Caco-2 (cell line): ENCODE results near the gene P2RX7. TPM values are rescaled to one million over a fixed set of nuclear protein-coding genes. Genes with fewer than 3 reads are reported as not detected.

Source experiments
- BruUV-seq: library from RNA; stranded (reverse); fragments of 400-500 nt; replicated peaks from 2 replicates; lab custom pipeline; 2021; lab: Mats Ljungman, UMichigan
- CTCF ChIA-PET: fragments of 300-600 bp; sonication (Branson Sonifier 250); formaldehyde crosslinking; loops from one replicate; lab custom pipeline; 2022; ENCODE audit warnings: antibody characterized with exemption; lab: Charles Lee
- POLR2A ChIA-PET: fragments of 300-600 bp; sonication (Branson Sonifier 250); formaldehyde crosslinking; loops from one replicate; lab custom pipeline; 2022; ENCODE audit warnings: antibody characterized with exemption; lab: Charles Lee
- DNase-seq, 2 experiments: peaks; one replicate each; pipeline versions ENCODE4 v3.0.0 to v3.0.0-alpha.2; 2020 to 2022
- H3K27me3 ChIP-seq: replicated peaks from 2 replicates; pipeline ENCODE4 v1.6.0; 2011; ENCODE audit warnings: low read length; ENCODE audit not compliant: control insufficient read depth, insufficient read depth
- H3K36me3 ChIP-seq: 2 replicates; pipeline ENCODE4 v1.5.1; 2011; ENCODE audit warnings: low read length; ENCODE audit not compliant: control insufficient read depth, insufficient read depth
- H3K4me1 ChIP-seq: fragments of 250-450 bp; sonication (Bioruptor Pico); 2 replicates; pipeline ENCODE4 v1.5.1; 2020; ENCODE audit warnings: mild to moderate bottlenecking
- H3K4me3 ChIP-seq: 2 replicates; pipeline ENCODE4 v1.5.1; 2011; ENCODE audit warnings: low read depth, mild to moderate bottlenecking, control low read depth, low read length
- H3K9me3 ChIP-seq: fragments of 250-450 bp; sonication (Bioruptor Pico); 2 replicates; pipeline ENCODE4 v1.5.1; 2020; ENCODE audit warnings: mild to moderate bottlenecking, moderate library complexity
- H3K27ac Mint-ChIP-seq: one replicate; pipeline ENCODE4 v1.8.0; 2022; ENCODE audit warnings: mixed read lengths; ENCODE audit not compliant: unreplicated experiment
- H3K27me3 Mint-ChIP-seq: one replicate; pipeline ENCODE4 v1.8.0; 2022; ENCODE audit warnings: mixed read lengths; ENCODE audit not compliant: insufficient read depth, unreplicated experiment
- H3K36me3 Mint-ChIP-seq: one replicate; pipeline ENCODE4 v1.8.0; 2022; ENCODE audit warnings: mild to moderate bottlenecking, mixed read lengths; ENCODE audit not compliant: insufficient read depth, unreplicated experiment
- H3K4me1 Mint-ChIP-seq: one replicate; pipeline ENCODE4 v1.8.0; 2022; ENCODE audit warnings: low read depth, mixed read lengths; ENCODE audit not compliant: unreplicated experiment
- H3K4me3 Mint-ChIP-seq: one replicate; pipeline ENCODE4 v1.8.0; 2022; ENCODE audit warnings: mild to moderate bottlenecking, moderate library complexity, mixed read lengths; ENCODE audit not compliant: unreplicated experiment
- H3K9me3 Mint-ChIP-seq: one replicate; pipeline ENCODE4 v1.8.0; 2022; ENCODE audit warnings: mixed read lengths; ENCODE audit not compliant: unreplicated experiment
- CTCF ChIP-seq, 2 experiments: fragments of 200-600 bp in 1 of 2; IDR thresholded peaks; 1 replicate in 1 of 2; 2 replicates in 1 of 2; pipeline versions ENCODE4 v1.5.1 to v1.8.0; 2011 to 2022; ENCODE audit warnings: antibody characterized with exemption in 1 of 2, control low read depth in 1 of 2, inconsistent platforms in 1 of 2, low read depth in 1 of 2, low read length in 1 of 2, mild to moderate bottlenecking in 1 of 2, moderate library complexity in 1 of 2; ENCODE audit not compliant: insufficient read depth in 1 of 2, severe bottlenecking in 1 of 2, unreplicated experiment in 1 of 2
- intact Hi-C: fragments of 100-400 bp; cut with micrococcal nuclease; formaldehyde crosslinking; loops from one replicate; pipeline ENCODE4 v1.10.0; 2022; ENCODE audit not compliant: unreplicated experiment
- total RNA-seq: library from RNA; stranded (reverse); gene quantifications from 2 replicates; pipeline ENCODE4 v1.2.3, GENCODE V29; 2022

The P2RX7 gene
- total RNA-seq, 1 experiment from 2014 or later: not detected

DNA sequence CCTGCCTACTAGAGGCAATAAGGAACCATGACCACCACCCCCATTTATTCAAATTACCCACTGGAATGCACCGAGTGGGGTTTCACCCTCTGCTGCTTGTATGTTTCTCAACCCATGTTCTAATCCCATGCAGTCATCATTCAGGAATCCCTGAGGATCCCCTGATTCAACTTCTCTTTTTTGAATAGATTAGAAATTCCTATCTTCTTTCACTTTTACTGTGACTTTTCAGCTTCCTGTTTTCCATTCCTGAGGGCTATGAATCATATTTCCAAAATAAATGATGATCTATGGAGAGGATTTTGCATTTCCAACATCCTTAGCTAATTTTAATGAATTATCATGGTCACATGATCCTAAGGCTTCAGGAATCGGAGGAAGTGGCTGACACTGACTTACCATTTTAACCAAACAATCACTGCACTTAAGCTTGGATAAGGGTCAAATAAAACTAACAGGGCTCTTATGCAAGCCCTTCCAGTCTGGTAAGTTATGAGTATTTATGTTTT is 57.9 kb downstream of the P2RX7 start:
- Mint-ChIP-seq H3K27ac (no peak overlapping the region), H3K9me3 (no peaks in the 10 kb centered on the region), H3K4me3 (no peak overlapping the region), H3K4me1 (no peaks in the 10 kb centered on the region), H3K27me3 (no peaks in the 10 kb centered on the region), H3K36me3 (no peaks in the 10 kb centered on the region)
- TF ChIP-seq CTCF (IDR thresholded peaks at IDR 0.05; ENCODE audit: insufficient read depth in 1 of 2, low read depth in 1 of 2, low read length in 1 of 2, severe bottlenecking in 1 of 2, unreplicated experiment in 1 of 2): no peak
- intact Hi-C loops: no loop called here
- CTCF ChIA-PET: no interaction called here
- no peaks in the 10 kb centered on the region for H3K36me3 ChIP-seq
- POLR2A ChIA-PET: interaction anchor here (0.5 kb wide), 1 partner anchor 1336 kb away, joined by 8 read pairs; the partner anchor contains the start of genes KNTC1 and RSRC2
- peak in 1 of 2 experiments; percentile 22 for DNase-seq
- BruUV-seq: no TSS peak
- H3K27me3 ChIP-seq: no peaks in the 10 kb centered on the region
- H3K4me1 ChIP-seq: no peaks in the 10 kb centered on the region; the same call in 1 of the 2 replicates
- no peaks in the 10 kb centered on the region for H3K9me3 ChIP-seq
- H3K4me3 ChIP-seq: no peak overlapping the region

DNA sequence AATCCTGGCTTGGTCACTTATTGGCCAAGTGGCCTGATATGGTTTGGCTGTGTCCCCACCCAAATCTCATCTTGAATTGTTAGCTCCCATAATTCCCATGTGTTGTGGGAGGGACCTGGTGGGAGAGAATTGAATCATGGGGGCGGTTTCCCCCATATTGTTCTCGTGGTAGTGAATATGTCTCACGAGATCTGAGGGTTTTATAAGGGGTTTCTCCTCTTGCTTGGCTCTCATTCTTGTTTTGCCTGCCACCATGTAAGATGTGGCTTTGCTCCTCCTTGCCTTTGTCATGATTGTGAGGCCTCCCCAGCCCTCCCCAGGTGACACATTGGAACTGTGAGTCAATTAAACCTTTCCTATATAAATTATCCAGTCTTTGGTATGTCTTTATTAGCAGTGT is 58.5 kb downstream of the P2RX7 start:
- BruUV-seq: no TSS peak
- intact Hi-C loops: no loop called here
- Histone ChIP-seq H3K4me3 (no peak overlapping the region), H3K9me3 (no peaks in the 10 kb centered on the region), H3K4me1 (no peaks in the 10 kb centered on the region; the same call in 1 of the 2 replicates), H3K36me3 (no peaks in the 10 kb centered on the region), H3K27me3 (no peaks in the 10 kb centered on the region)
- H3K27me3 Mint-ChIP-seq: no peaks in the 10 kb centered on the region
- H3K9me3 Mint-ChIP-seq: no peaks in the 10 kb centered on the region
- H3K27ac Mint-ChIP-seq: no peak overlapping the region
- H3K4me1 Mint-ChIP-seq: no peaks in the 10 kb centered on the region
- DNase-seq: no peak
- no peak for TF ChIP-seq CTCF (IDR thresholded peaks at IDR 0.05; ENCODE audit: insufficient read depth in 1 of 2, low read depth in 1 of 2, low read length in 1 of 2, severe bottlenecking in 1 of 2, unreplicated experiment in 1 of 2)
- POLR2A ChIA-PET: no interaction called here
- CTCF ChIA-PET: no interaction called here
- H3K36me3 Mint-ChIP-seq: no peaks in the 10 kb centered on the region
- no peak overlapping the region for H3K4me3 Mint-ChIP-seq

DNA sequence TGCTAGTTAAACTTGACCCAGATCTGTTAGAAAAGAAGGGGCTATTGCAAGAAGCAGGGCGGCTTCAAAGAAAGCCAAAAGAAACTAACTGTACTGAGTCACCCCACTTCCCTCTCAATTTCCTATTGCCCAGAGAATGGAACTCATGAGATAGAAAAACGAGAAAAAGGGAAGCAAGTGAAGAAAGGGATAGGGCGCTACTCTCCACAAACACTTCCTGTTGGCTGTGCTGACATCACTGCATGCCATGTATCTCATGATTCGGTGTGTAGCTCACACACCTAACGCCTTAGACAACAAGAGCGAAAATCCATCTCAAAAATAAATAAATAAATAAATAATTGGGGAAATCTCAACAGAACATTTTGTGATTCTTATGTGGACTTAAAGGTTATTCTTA is 64.2 kb downstream of the P2RX7 start:
- BruUV-seq: no TSS peak

More for the DNA sequence above, 64.2 kb downstream of the P2RX7 start:
- Histone ChIP-seq H3K27me3 (no peaks in the 10 kb centered on the region), H3K36me3 (no peaks in the 10 kb centered on the region), H3K9me3 (no peaks in the 10 kb centered on the region), H3K4me1 (no peaks in the 10 kb centered on the region), H3K4me3 (no peak overlapping the region)
- H3K27ac Mint-ChIP-seq: no peak overlapping the region
- H3K4me1 Mint-ChIP-seq: no peaks in the 10 kb centered on the region
- POLR2A ChIA-PET: no interaction called here
- H3K4me3 Mint-ChIP-seq: no peak overlapping the region
- H3K27me3 Mint-ChIP-seq: no peaks in the 10 kb centered on the region
- intact Hi-C loops: no loop called here
- no peaks in the 10 kb centered on the region for H3K36me3 Mint-ChIP-seq
- no peaks in the 10 kb centered on the region for H3K9me3 Mint-ChIP-seq
- CTCF ChIA-PET: no interaction called here
- no peak for TF ChIP-seq CTCF (IDR thresholded peaks at IDR 0.05; ENCODE audit: insufficient read depth in 1 of 2, low read depth in 1 of 2, low read length in 1 of 2, severe bottlenecking in 1 of 2, unreplicated experiment in 1 of 2)
- no peak for DNase-seq
